Measurements from ENCODE around the gene RAPGEF2. TPM values are rescaled to one million over a fixed set of nuclear protein-coding genes. Genes with fewer than 3 reads are reported as not detected.

Gene RAPGEF2
- total and polyA plus RNA-seq, 2 of the 8 experiments (the other 6 are each of a cell fraction or from before 2014, with no cell fraction given) = 24.4 to 48.6 TPM

DNA sequence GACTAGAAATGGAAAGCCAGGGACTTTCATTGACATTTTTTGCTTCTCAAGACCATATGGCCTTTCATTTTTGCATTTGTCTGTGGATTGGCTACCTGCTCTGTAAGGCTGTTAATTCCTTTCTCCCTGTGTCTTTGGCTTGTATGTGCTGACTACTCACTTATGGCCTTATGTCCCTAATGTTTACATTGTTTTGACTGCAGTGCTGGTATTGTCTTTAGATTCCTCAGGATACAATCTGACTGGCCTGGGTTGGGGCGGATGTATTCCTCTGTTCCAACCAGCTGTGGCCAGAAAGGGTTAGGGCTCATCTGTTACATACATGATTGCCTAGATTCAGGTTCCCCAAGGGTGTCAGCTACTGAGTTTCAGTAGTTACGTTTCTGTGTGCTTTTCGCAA lies 108.1 kb downstream of the RAPGEF2 start:
- no peak overlapping the region for H2BK15ac ChIP-seq (ENCODE audit: low read length)
- CTCF ChIA-PET (ENCODE audit: partially characterized antibody) = interaction anchor here (3.4 kb wide), 1 partner anchor 8 kb away, joined by 17 read pairs; no protein-coding TSS in a partner anchor
- no peaks in the 10 kb centered on the region for H4K20me1 ChIP-seq (replicated peaks in 1 of 2; ENCODE audit: control insufficient read depth in 1 of 2, insufficient read depth in 2 of 2, low read length in 2 of 2)
- H3K4me3 ChIP-seq (ENCODE audit: extremely low read depth in 1 of 4, insufficient read depth in 2 of 4, low read depth in 3 of 4, low read length in 4 of 4) = no peak overlapping the region
- H3K79me1 ChIP-seq (ENCODE audit: low read depth, low read length) = no peaks in the 10 kb centered on the region
- H3K18ac ChIP-seq (ENCODE audit: extremely low read depth, low read length) = no peak overlapping the region
- H3K4me1 ChIP-seq (replicated peaks in 1 of 4; ENCODE audit: control insufficient read depth in 3 of 4, insufficient read depth in 4 of 4, low read length in 3 of 4) = peaks cover 0 to 2% (median 0%) of the 10 kb centered on the region in 4 experiments; a peak in 1 of 7 replicates
- H3K4ac ChIP-seq (replicated peaks; ENCODE audit: insufficient read length, low read depth, low read length) = no peak overlapping the region
- no peak overlapping the region for H3K9ac ChIP-seq (replicated peaks in 1 of 4; ENCODE audit: extremely low read depth in 1 of 4, low read depth in 3 of 4, low read length in 3 of 4)
- H3K9me3 ChIP-seq (ENCODE audit: insufficient read depth in 2 of 2, low read depth in 1 of 2, low read length in 1 of 2) = no peaks in the 10 kb centered on the region
- no peak overlapping the region for H2BK12ac ChIP-seq (ENCODE audit: low read depth, low read length)
- H4K91ac ChIP-seq (replicated peaks; ENCODE audit: insufficient read length, low read length) = no peak overlapping the region
- no peak overlapping the region for H3K4me2 ChIP-seq (ENCODE audit: insufficient read depth in 1 of 2, low read depth in 2 of 2, low read length in 2 of 2)
- POLR2A ChIA-PET (ENCODE audit: partially characterized antibody) = no interaction called here
- FAIRE-seq (no peak), DNase-seq (ENCODE audit: low read depth in 1 of 2, low spot score in 2 of 2) (no peak)
- TF ChIP-seq EP300 (IDR thresholded peaks at IDR 0.05; ENCODE audit: borderline replicate concordance in 1 of 2, low read depth in 2 of 2, low read length in 2 of 2) (no peak), POLR2AphosphoS5 (IDR thresholded peaks at IDR 0.05; ENCODE audit: low read depth, low read length) (no peak), TBP (IDR thresholded peaks at IDR 0.05; ENCODE audit: low read depth, low read length) (no peak), FOSL1 (IDR thresholded peaks at IDR 0.05; ENCODE audit: insufficient read depth, low read depth, low read length) (no peak), SAP30 (IDR thresholded peaks at IDR 0.05; ENCODE audit: insufficient read depth, insufficient replicate concordance, low read length) (no peak)
- TF ChIP-seq, protein P1, sequence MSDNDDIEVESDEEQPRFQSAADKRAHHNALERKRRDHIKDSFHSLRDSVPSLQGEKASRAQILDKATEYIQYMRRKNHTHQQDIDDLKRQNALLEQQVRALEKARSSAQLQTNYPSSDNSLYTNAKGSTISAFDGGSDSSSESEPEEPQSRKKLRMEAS (IDR thresholded peaks at IDR 0.05) = no peak
- H3K23ac ChIP-seq (ENCODE audit: insufficient read length) = no peak overlapping the region
- H2BK20ac ChIP-seq (ENCODE audit: low read length) = no peak overlapping the region
- no peak overlapping the region for H2AK5ac ChIP-seq (ENCODE audit: low read depth, low read length)
- H2AFZ ChIP-seq (ENCODE audit: low read length) = no peak overlapping the region
- no peak overlapping the region for H3K27ac ChIP-seq (ENCODE audit: low read depth, low read length)
- 97% methylated on average over 3 of the region's 3 CpGs; no CpG with 5 or more reads in 1 of the 2 experiments for WGBS, 2 experiments (ENCODE audit: extremely low coverage in 1 of 2, insufficient coverage in 1 of 2, insufficient read length in 1 of 2, insufficient replicate concordance in 2 of 2, low coverage in 1 of 2, low lambda C conversion rate in 2 of 2, missing lambda C conversion rate in 1 of 2)
- H3K36me3 ChIP-seq (ENCODE audit: control insufficient read depth in 2 of 4, insufficient read depth in 4 of 4, low read length in 3 of 4) = peaks cover 0 to 3% (median 1%) of the 10 kb centered on the region in 4 experiments; a peak in 3 of 8 replicates
- no peak overlapping the region for H2BK5ac ChIP-seq (ENCODE audit: low read depth, low read length)
- peaks cover 0 to 1% (median 0%) of the 10 kb centered on the region in 4 experiments; a peak in 1 of 7 replicates for H3K27me3 ChIP-seq (replicated peaks in 1 of 4; ENCODE audit: control insufficient read depth in 3 of 4, extremely low read depth in 1 of 4, insufficient read depth in 3 of 4, low read length in 3 of 4)
- no peaks in the 10 kb centered on the region for H3K23me2 ChIP-seq (ENCODE audit: low read depth, low read length)
- no peak overlapping the region for H4K8ac ChIP-seq (ENCODE audit: extremely low read depth, insufficient read depth, low read length)
- peaks cover 0 to 34% of the 10 kb centered on the region in 2 experiments; a peak in 2 of 4 replicates for H3K79me2 ChIP-seq (ENCODE audit: control insufficient read depth in 1 of 2, insufficient read depth in 2 of 2, low read length in 2 of 2)
- no peak overlapping the region for H3K56ac ChIP-seq (replicated peaks; ENCODE audit: insufficient read length, low read depth, low read length)
- H2BK120ac ChIP-seq (replicated peaks; ENCODE audit: low read depth, low read length) = no peak overlapping the region
- no peak overlapping the region for H4K5ac ChIP-seq (ENCODE audit: insufficient read length, low read depth, low read length)
- H3K14ac ChIP-seq (ENCODE audit: insufficient read length) = no peak overlapping the region

Data from H1 (cell line).